Uterus (tissue), 4 donors: ENCODE data around the gene KIF9. TPM values are rescaled to one million over a fixed set of nuclear protein-coding genes. Genes with fewer than 3 reads are reported as not detected.

Source experiments
- small RNA-seq: library from RNA; depleted of rRNA; stranded (forward); fragments of <200 nt; gene quantifications from one replicate; pipeline ENCODE3, GENCODE V24; 2016
- total RNA-seq, 4 donors: library from RNA; depleted of rRNA in 3 of 4; stranded (reverse); fragments of >200 nt in 3 of 4; gene quantifications; one replicate each; pipeline versions ENCODE4 v1.1.0 to v1.2.4, GENCODE V29; 2014 to 2023
- donor health status: DM: yes; HTN: yes; CAD: no.

The KIF9 gene
- total RNA-seq, 4 donors from 2014 or later = 1.8 to 7.4 (median 4.1) TPM; not detected in 1

Small RNAs within 50 kb of the gene (small RNA-seq; reads per million reads assigned to genes)
- gene SNORD13P3 = not detected

Other genes with a start within 250 kb of the KIF9 start
- gene SETD2, start 118.7 kb downstream of the KIF9 start, total RNA-seq = 10 to 100 TPM; 70.3 to 92.1 (median 87.3) TPM
- gene KLHL18, start 145 bp upstream of the KIF9 start, total RNA-seq = 10 to 100 TPM in 2 of 4 donors, 1 to 10 TPM in 2; 1.3 to 32.9 (median 15.0) TPM
- 10 to 100 TPM in 2 of 4 donors, 1 to 10 TPM in 2; 5.1 to 51.6 (median 16.2) TPM for gene PTPN23, start 98.2 kb upstream of the KIF9 start, total RNA-seq
- gene SCAP, start 193.1 kb upstream of the KIF9 start, total RNA-seq = 10 to 100 TPM; 28.7 to 93.0 (median 48.3) TPM
- 10 to 100 TPM in 3 of 4 donors, 1 to 10 TPM in 1; 6.2 to 33.5 (median 22.5) TPM for gene ELP6, start 230.9 kb upstream of the KIF9 start, total RNA-seq